ENCODE measurements around the gene IFRD1.

The IFRD1 gene

GRCh38 chr7:112437072-112437471 lies 13.2 kb upstream of the IFRD1 start:
- TF ChIP-seq CTCF (IDR thresholded peaks at IDR 0.05; ENCODE audit: low read depth, low read length, missing control alignments), result no peak
- H3K4me3 ChIP-seq (replicated peaks; ENCODE audit: low read depth, low read length), result no peak overlapping the region
- no peak for DNase-seq (ENCODE audit: extremely low read depth, low read depth)

DNA sequence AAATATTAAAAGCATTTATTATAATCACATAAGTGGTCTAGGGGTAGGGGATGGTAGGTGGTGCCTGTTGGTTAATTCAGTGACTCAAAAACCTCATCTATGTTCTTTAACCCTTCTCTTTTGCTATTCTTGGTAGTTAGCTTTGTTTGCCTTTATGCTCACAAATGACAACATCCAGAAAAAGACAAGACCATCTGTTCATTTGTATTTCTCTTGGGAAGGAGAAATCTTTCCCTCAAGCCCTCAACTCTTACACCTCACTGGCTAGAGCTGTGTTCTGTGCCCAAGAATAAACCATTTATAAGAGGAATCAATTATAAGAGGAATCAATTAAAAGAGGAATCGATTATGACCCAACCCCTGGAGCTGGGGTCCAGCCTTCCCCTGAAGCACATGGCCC lies 10.8 kb upstream of the IFRD1 start:
- TF ChIP-seq CTCF (IDR thresholded peaks at IDR 0.05; ENCODE audit: low read depth, low read length, missing control alignments), result no peak
- H3K4me3 ChIP-seq (replicated peaks; ENCODE audit: low read depth, low read length), result no peak overlapping the region
- DNase-seq (ENCODE audit: extremely low read depth, low read depth), result no peak

GRCh38 chr7:112442210-112442609 lies 8.1 kb upstream of the IFRD1 start:
- no peak for DNase-seq (ENCODE audit: extremely low read depth, low read depth)
- H3K4me3 ChIP-seq (replicated peaks; ENCODE audit: low read depth, low read length), result no peak overlapping the region
- TF ChIP-seq CTCF (IDR thresholded peaks at IDR 0.05; ENCODE audit: low read depth, low read length, missing control alignments), result no peak

GRCh38 chr7:112444505-112444904 lies 5.8 kb upstream of the IFRD1 start:
- TF ChIP-seq CTCF (IDR thresholded peaks at IDR 0.05; ENCODE audit: low read depth, low read length, missing control alignments), result no peak
- H3K4me3 ChIP-seq (replicated peaks; ENCODE audit: low read depth, low read length), result no peak overlapping the region
- DNase-seq (ENCODE audit: extremely low read depth, low read depth), result no peak

GRCh38 chr7:112446431-112446830 lies 3.8 kb upstream of the IFRD1 start:
- DNase-seq (ENCODE audit: extremely low read depth, low read depth), result no peak
- no peak for TF ChIP-seq CTCF (IDR thresholded peaks at IDR 0.05; ENCODE audit: low read depth, low read length, missing control alignments)
- no peak overlapping the region for H3K4me3 ChIP-seq (replicated peaks; ENCODE audit: low read depth, low read length)

- TF ChIP-seq CTCF (IDR thresholded peaks at IDR 0.05; ENCODE audit: low read depth, low read length, missing control alignments), result no peak
- H3K4me3 ChIP-seq (replicated peaks; ENCODE audit: low read depth, low read length), result no peak overlapping the region
- no peak for DNase-seq (ENCODE audit: extremely low read depth, low read depth)
These were observed 2.9 kb upstream of the IFRD1 start for GRCh38 chr7:112447406-112447805.

GRCh38 chr7:112448381-112448780 lies 1.9 kb upstream of the IFRD1 start:
- DNase-seq (ENCODE audit: extremely low read depth, low read depth), result no peak
- TF ChIP-seq CTCF (IDR thresholded peaks at IDR 0.05; ENCODE audit: low read depth, low read length, missing control alignments), result no peak
- H3K4me3 ChIP-seq (replicated peaks; ENCODE audit: low read depth, low read length), result no peak overlapping the region
